PFSK-1 (cell line): ENCODE data around the gene CEP295NL.

Experiments
- FOXP2 ChIP-seq: optimal IDR thresholded peaks from 2 replicates; pipeline ENCODE3; 2011; ENCODE audit warnings: borderline replicate concordance, control low read depth, inconsistent platforms; ENCODE audit not compliant: insufficient read depth; ENCODE audit errors: extremely low read length, extremely low read depth
- POLR2AphosphoS5 ChIP-seq: IDR thresholded peaks from 2 replicates; pipeline ENCODE4 v1.6.1; 2012; ENCODE audit warnings: low read depth, mild to moderate bottlenecking, control low read depth, low read length, moderate library complexity
- REST ChIP-seq, 2 experiments: IDR thresholded peaks; 2 replicates each; pipeline versions ENCODE4 v1.6.1 to v1.8.0; 2011 to 2012; ENCODE audit warnings: low read depth in 2 of 2, low read length in 2 of 2, control low read depth in 1 of 2, inconsistent platforms in 1 of 2, mild to moderate bottlenecking in 1 of 2, moderate library complexity in 1 of 2; ENCODE audit not compliant: insufficient read depth in 1 of 2
- SIN3A ChIP-seq: IDR thresholded peaks from 2 replicates; pipeline ENCODE4 v1.6.1; 2012; ENCODE audit warnings: mild to moderate bottlenecking, low read length, moderate library complexity, borderline replicate concordance; ENCODE audit not compliant: insufficient read depth
- TAF1 ChIP-seq: IDR thresholded peaks from 2 replicates; pipeline ENCODE4 v1.6.1; 2012; ENCODE audit warnings: low read length, control low read depth, borderline replicate concordance; ENCODE audit not compliant: insufficient read depth

The CEP295NL gene

GRCh38 chr17:78912082-78912481 is 9.1 kb upstream of the CEP295NL start:
- TF ChIP-seq REST (IDR thresholded peaks at IDR 0.05; ENCODE audit: insufficient read depth in 1 of 2, low read depth in 2 of 2, low read length in 2 of 2), result no peak
- TF ChIP-seq FOXP2, result no peak
- no peak for TF ChIP-seq SIN3A
- no peak for TF ChIP-seq POLR2AphosphoS5
- TF ChIP-seq TAF1, result no peak

- TF ChIP-seq POLR2AphosphoS5 (no peak), REST (IDR thresholded peaks at IDR 0.05; ENCODE audit: insufficient read depth in 1 of 2, low read depth in 2 of 2, low read length in 2 of 2) (no peak), SIN3A (no peak), TAF1 (no peak), FOXP2 (no peak)
These were observed 7.7 kb upstream of the CEP295NL start for GRCh38 chr17:78910497-78911284.

GRCh38 chr17:78908426-78908825 is 5.4 kb upstream of the CEP295NL start:
- TF ChIP-seq FOXP2, result no peak
- TF ChIP-seq TAF1, result no peak
- no peak for TF ChIP-seq REST (IDR thresholded peaks at IDR 0.05; ENCODE audit: insufficient read depth in 1 of 2, low read depth in 2 of 2, low read length in 2 of 2)
- TF ChIP-seq POLR2AphosphoS5, result no peak
- TF ChIP-seq SIN3A, result no peak

- TF ChIP-seq REST (IDR thresholded peaks at IDR 0.05; ENCODE audit: insufficient read depth in 1 of 2, low read depth in 2 of 2, low read length in 2 of 2) (no peak), POLR2AphosphoS5 (no peak), FOXP2 (no peak), SIN3A (no peak), TAF1 (no peak)
These were observed 2.5 kb upstream of the CEP295NL start for GRCh38 chr17:78905541-78905940.
